ENCODE results near the gene ATP1A3. TPM values are rescaled to one million over a fixed set of nuclear protein-coding genes. Genes with fewer than 3 reads are reported as not detected.
"Not testable (repeated sequence)": the region's sequence is repeated elsewhere in the genome, so short reads cannot be mapped to it uniquely, and the experiment has no call there.

Gene ATP1A3
- total RNA-seq, 2 experiments from 2014 or later, result 5.5 to 5.9 TPM

- no peak for ATAC-seq
- ChIA-PET CTCF (interaction anchor here (1.0 to 9.8 kb wide), 7 partner anchors 7 to 72 kb away, joined by 6 to 110 read pairs (median 9); partner anchors contain the start of gene RABAC1), POLR2A (interaction anchor here (1.0 to 5.2 kb wide), 8 partner anchors 15 to 85 kb away, joined by 3 to 78 read pairs (median 22); partner anchors contain the start of genes ARHGEF1, CD79A, ERFL and RABAC1)
- H3K36me3 Mint-ChIP-seq (ENCODE audit: low read depth), result peaks cover 3% of the 10 kb centered on the region
- TF ChIP-seq CTCF (IDR thresholded peaks at IDR 0.05), result no peak
- intact Hi-C loops (cut with micrococcal nuclease), result no loop called here
- peaks cover 8% of the 10 kb centered on the region for H3K27me3 Mint-ChIP-seq
- H3K4me1 Mint-ChIP-seq (ENCODE audit: low read depth), result peaks cover 57% of the 10 kb centered on the region
- H3K27ac Mint-ChIP-seq, result peak overlapping the region; percentile 94
- H3K9me3 Mint-ChIP-seq, result no peaks in the 10 kb centered on the region
- DNase-seq, result peak; percentile 38
- no peak overlapping the region for H3K4me3 Mint-ChIP-seq
These were observed 49.7 kb downstream of the ATP1A3 start for GRCh38 chr19:41944336-41944735.

DNA sequence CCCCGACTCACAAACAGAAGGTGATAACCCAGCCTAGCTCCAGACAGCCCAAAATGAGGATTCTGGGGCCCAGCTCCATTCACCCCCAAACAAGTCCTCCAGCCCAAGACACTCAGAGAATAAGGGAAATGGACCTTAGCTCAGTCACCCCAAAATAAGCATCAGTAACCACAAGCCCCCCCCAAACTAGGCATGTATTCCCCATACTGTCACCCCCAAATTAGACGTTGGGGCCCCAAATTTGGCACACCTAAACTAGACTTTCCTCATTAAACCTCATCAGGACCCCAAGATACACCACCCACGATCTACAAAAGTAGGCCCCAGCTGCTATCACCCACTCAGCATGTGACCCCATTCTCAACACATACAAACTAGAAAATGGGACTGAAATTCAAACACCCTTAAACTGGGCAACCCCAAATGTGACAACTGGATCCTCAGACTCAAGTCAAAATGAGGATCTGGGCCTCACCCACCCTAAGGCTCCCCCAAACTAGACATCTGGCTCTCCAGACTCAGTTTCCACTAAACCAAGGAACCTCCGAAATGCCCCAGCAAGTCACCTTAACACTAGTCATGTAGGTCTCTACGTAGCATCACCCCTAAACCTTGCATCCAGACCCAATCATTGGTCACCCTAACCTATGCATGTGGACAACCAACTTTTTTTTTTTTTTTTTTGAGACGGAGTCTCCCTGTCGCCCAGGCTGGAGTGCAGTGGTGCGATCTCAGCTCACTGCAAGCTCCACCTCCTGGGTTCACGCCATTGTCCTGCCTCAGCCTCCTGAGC, 52.4 kb downstream of the ATP1A3 start:
- POLR2A ChIA-PET, result interaction anchor here (0.8 to 3.4 kb wide), 6 partner anchors 11 to 81 kb away, joined by 3 to 22 read pairs (median 6); partner anchors contain the start of genes ERFL and RPS19
- H3K27me3 Mint-ChIP-seq, result peaks cover 11% of the 10 kb centered on the region

DNA sequence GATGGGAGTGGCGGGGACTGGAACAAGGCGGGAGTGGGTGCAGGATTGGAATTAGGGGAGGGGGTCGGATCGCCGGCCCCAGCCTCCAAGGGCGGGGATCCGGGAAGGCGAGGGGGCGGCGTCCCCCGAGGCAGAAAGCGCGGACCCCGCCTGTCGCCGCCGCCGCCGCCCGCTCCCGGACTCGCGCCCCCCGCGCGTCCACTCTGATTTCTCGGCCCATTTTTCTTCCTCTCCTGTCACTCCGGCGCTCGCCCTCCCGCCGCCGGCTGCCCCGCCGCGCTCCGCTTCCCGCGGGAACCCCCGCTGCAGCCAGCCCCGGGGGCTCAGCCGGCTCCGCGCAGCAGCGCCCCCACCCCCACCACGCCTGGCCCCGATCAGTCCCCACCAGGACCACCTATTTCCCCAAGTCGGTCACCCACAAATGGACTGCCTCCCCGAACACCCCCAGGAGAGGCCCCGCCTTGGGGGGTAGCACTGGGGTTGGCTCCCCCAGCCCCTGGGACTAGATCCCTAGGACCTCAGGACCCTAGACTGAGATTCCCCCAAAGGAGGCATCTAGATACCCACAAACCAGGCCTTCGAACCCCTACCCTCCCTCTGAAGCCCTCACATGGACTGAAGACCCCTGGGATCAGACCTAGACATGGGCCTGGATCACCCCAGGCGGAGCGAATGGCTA, 53.2 kb downstream of the ATP1A3 start:
- Mint-ChIP-seq H3K9me3 (no peaks in the 10 kb centered on the region), H3K4me1 (ENCODE audit: low read depth) (peaks cover 47% of the 10 kb centered on the region), H3K36me3 (ENCODE audit: low read depth) (peaks cover 3% of the 10 kb centered on the region), H3K4me3 (peak overlapping the region; percentile 78), H3K27me3 (peaks cover 13% of the 10 kb centered on the region), H3K27ac (peak overlapping the region; percentile 90)
- no peak for DNase-seq
- POLR2A ChIA-PET, result interaction anchor here (0.8 to 3.4 kb wide), 3 partner anchors 11 to 81 kb away, joined by 4 to 22 read pairs (median 12); partner anchors contain the start of gene RPS19
- no peak for ATAC-seq
- no peak for TF ChIP-seq CTCF (IDR thresholded peaks at IDR 0.05)
- CTCF ChIA-PET, result interaction anchor here (2.5 to 4.2 kb wide), 2 partner anchors 11 to 18 kb away, joined by 15 to 18 read pairs; partner anchors contain the start of gene RABAC1
- intact Hi-C loops (cut with micrococcal nuclease), result no loop called here

More for the DNA sequence above, 52.4 kb downstream of the ATP1A3 start:
- no peak for DNase-seq
- CTCF ChIA-PET, result interaction anchor here (1.4 to 4.2 kb wide), 3 partner anchors 10 to 83 kb away, joined by 3 to 18 read pairs (median 15); partner anchors contain the start of gene RABAC1
- H3K4me3 Mint-ChIP-seq, result peak overlapping the region; percentile 55
- H3K36me3 Mint-ChIP-seq (ENCODE audit: low read depth), result peaks cover 3% of the 10 kb centered on the region
- TF ChIP-seq CTCF (IDR thresholded peaks at IDR 0.05), result no peak
- H3K4me1 Mint-ChIP-seq (ENCODE audit: low read depth), result peaks cover 47% of the 10 kb centered on the region
- H3K9me3 Mint-ChIP-seq, result no peaks in the 10 kb centered on the region
- H3K27ac Mint-ChIP-seq, result peak overlapping the region; percentile 62
- no peak for ATAC-seq
- intact Hi-C loops (cut with micrococcal nuclease), result no loop called here

DNA sequence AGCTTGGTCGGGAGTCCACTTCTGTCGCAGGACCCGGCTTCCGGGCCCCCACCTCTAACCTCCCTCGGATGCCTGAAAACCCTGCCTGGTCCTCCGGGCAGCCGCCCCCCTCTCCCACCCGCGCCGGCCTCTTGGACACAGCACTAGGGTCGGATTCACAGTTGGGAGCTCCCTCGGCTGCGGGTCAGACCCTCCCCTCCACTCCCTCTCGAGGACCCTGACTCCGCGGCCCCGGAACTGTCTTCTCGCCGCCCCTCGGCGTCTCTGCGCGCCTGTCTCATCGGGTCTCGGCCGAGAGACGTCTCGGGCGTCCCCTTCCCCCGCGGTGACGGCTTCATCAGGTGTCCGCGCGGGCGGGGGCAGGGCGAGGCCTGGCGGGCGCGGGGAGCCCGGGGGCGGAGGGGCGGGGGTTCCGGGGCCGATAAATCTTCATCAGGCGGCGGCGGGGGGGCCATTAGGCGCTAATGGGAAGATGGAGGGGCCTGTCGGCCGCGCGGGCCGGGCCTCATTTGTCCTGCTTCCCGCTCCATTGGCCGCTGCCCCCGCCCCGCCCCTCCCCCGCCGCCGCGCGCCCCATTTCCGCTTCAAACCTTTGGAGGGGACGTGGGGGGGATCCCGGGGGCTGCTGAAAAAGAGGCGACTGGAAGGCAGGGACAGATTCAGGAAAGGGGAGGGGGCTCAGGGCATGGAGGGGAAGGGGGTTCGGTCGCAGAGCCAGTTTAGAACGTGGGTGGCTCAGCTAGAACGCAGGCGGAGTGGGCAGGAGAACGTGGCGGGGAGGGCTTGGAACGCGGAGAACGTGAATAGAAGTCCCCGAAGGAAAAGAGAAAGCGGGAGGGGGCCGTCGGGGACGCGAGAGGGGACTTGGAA, 53.9 kb downstream of the ATP1A3 start:
- Mint-ChIP-seq H3K9me3 (no peaks in the 10 kb centered on the region), H3K27ac (peak overlapping the region; percentile 90), H3K27me3 (peaks cover 17% of the 10 kb centered on the region), H3K36me3 (ENCODE audit: low read depth) (peaks cover 3% of the 10 kb centered on the region), H3K4me1 (ENCODE audit: low read depth) (peaks cover 44% of the 10 kb centered on the region), H3K4me3 (peak overlapping the region; percentile 78)
- ChIA-PET CTCF (no interaction called here), POLR2A (interaction anchor here (0.8 to 3.4 kb wide), 5 partner anchors 56 to 80 kb away, joined by 3 to 22 read pairs (median 5); partner anchors contain the start of gene RPS19)
- intact Hi-C loops (cut with micrococcal nuclease), result no loop called here
- peak; percentile 50 for ATAC-seq
- DNase-seq, result peak; percentile 69
- no peak for TF ChIP-seq CTCF (IDR thresholded peaks at IDR 0.05)

- H3K4me3 Mint-ChIP-seq; H3K27ac Mint-ChIP-seq; DNase-seq; H3K36me3 Mint-ChIP-seq (ENCODE audit: low read depth); H3K9me3 Mint-ChIP-seq; intact Hi-C loops (cut with micrococcal nuclease); ATAC-seq; CTCF ChIA-PET: not testable (repeated sequence)
- POLR2A ChIA-PET, result interaction anchor here (0.8 to 1.2 kb wide), 3 partner anchors 55 to 79 kb away, joined by 3 to 5 read pairs (median 4); partner anchors contain the start of gene RPS19
- Mint-ChIP-seq H3K27me3 (peaks cover 18% of the 10 kb centered on the region), H3K4me1 (ENCODE audit: low read depth) (peaks cover 46% of the 10 kb centered on the region)
These were observed 54.8 kb downstream of the ATP1A3 start for GRCh38 chr19:41939209-41939608.

Measured in activated CD8-positive, alpha-beta T cell treated with anti-CD3 and anti-CD28 coated beads for 36 hours (primary cell).